Gastrocnemius medialis (tissue), 4 donors: ENCODE data around the gene KCNQ2. TPM values are rescaled to one million over a fixed set of nuclear protein-coding genes. Genes with fewer than 3 reads are reported as not detected.

Experiments
- ATAC-seq, 2 donors: fragments of 150-250 bp; one replicate each; pipeline ENCODE4 v1.9.1; 2016
- DNase-seq, 2 donors: peaks; one replicate each; pipeline ENCODE4 v3.0.0-alpha.2; 2019
- H3K27ac ChIP-seq, 4 donors: fragments of 200-600 bp; sonication (generic); 1 replicate in 1 of 4; 2 replicates in 3 of 4; pipeline ENCODE4 v1.5.1; 2016 to 2018; ENCODE audit warnings: mild to moderate bottlenecking in 2 of 4, moderate library complexity in 1 of 4
- H3K27me3 ChIP-seq, 3 donors: fragments of 200-600 bp; sonication (generic) in 2 of 3; 1 replicate in 1 of 3; 2 replicates in 2 of 3; pipeline versions ENCODE4 v1.5.1 to v1.6.0; 2016 to 2019; ENCODE audit warnings: mild to moderate bottlenecking in 1 of 3, moderate library complexity in 1 of 3
- H3K36me3 ChIP-seq, 2 donors: fragments of 200-600 bp; sonication (generic) in 1 of 2; one replicate each; pipeline ENCODE4 v1.5.1; 2017 to 2018
- H3K4me1 ChIP-seq, 2 donors: fragments of 200-600 bp; sonication (generic) in 1 of 2; one replicate each; pipeline ENCODE4 v1.5.1; 2016 to 2017; ENCODE audit warnings: mild to moderate bottlenecking in 2 of 2
- H3K4me3 ChIP-seq, 4 donors: fragments of 200-600 bp; sonication (generic) in 3 of 4; 1 replicate in 1 of 4; 2 replicates in 3 of 4; pipeline ENCODE4 v1.5.1; 2016 to 2019; ENCODE audit warnings: mild to moderate bottlenecking in 2 of 4
- H3K9me3 ChIP-seq, 3 donors: fragments of 200-600 bp; sonication (generic) in 2 of 3; 1 replicate in 1 of 3; 2 replicates in 2 of 3; pipeline ENCODE4 v1.5.1; 2016 to 2019
- CTCF ChIP-seq, 5 experiments: fragments of 450-650 bp in 3 of 5; fragments of 200-600 bp in 2 of 5; sonication (generic) in 2 of 5; IDR thresholded peaks in 4 of 5; conservative IDR thresholded peaks in 1 of 5; 1 replicate in 4 of 5; 2 replicates in 1 of 5; pipeline ENCODE4 v1.5.1; 2016 to 2019; ENCODE audit warnings: antibody characterized with exemption in 5 of 5, mild to moderate bottlenecking in 3 of 5, moderate library complexity in 3 of 5
- POLR2A ChIP-seq, 2 donors: fragments of 450-650 bp; IDR thresholded peaks; one replicate each; pipeline ENCODE4 v1.6.1; 2017; ENCODE audit warnings: antibody characterized with exemption in 2 of 2, mild to moderate bottlenecking in 2 of 2, moderate library complexity in 2 of 2
- in situ Hi-C, 4 donors: fragments of 200-750 bp; cut with MboI; loops; one replicate each; pipeline versions ENCODE4 v1.15.0 to v1.8.0; 2017; ENCODE audit warnings: low sequenced_read_pairs in 4 of 4
- intact Hi-C: fragments of 100-400 bp; cut with DNase I; formaldehyde crosslinking; loops from one replicate; pipeline ENCODE4 v1.15.1; 2023; ENCODE audit warnings: low total_unique reads
- total RNA-seq, 4 donors: library from RNA; depleted of rRNA; stranded (reverse); fragments of >200 nt; gene quantifications; one replicate each; pipeline versions ENCODE4 v1.1.0 to v1.2.3, GENCODE V29; 2016

KCNQ2 gene
- total RNA-seq, 4 donors from 2014 or later, result not detected

- no peaks in the 10 kb centered on the region for H3K36me3 ChIP-seq
- ATAC-seq (no peak), DNase-seq (no peak)
- no peaks in the 10 kb centered on the region for H3K4me1 ChIP-seq
- TF ChIP-seq POLR2A (IDR thresholded peaks at IDR 0.05), result no peak
- TF ChIP-seq CTCF (IDR thresholded peaks at IDR 0.05 in 4 of 5, conservative IDR thresholded peaks at IDR 0.05 in 1 of 5), result no peak
- H3K9me3 ChIP-seq, result no peaks in the 10 kb centered on the region
- intact Hi-C loops (no loop called here), in situ Hi-C loops (no loop called here)
- peaks cover 59 to 75% (median 65%) of the 10 kb centered on the region in 3 donors for H3K27me3 ChIP-seq
- H3K4me3 ChIP-seq, result no peak overlapping the region
- no peak overlapping the region for H3K27ac ChIP-seq
Measured at GRCh38 chr20:63449796-63450730, 22.4 kb downstream of the KCNQ2 start.

GRCh38 chr20:63449025-63449424 is 23.4 kb downstream of the KCNQ2 start:
- DNase-seq (no peak), ATAC-seq (no peak)
- Histone ChIP-seq H3K4me3 (no peak overlapping the region), H3K9me3 (no peaks in the 10 kb centered on the region), H3K36me3 (no peaks in the 10 kb centered on the region), H3K27me3 (peaks cover 49 to 65% (median 55%) of the 10 kb centered on the region in 3 donors), H3K27ac (no peak overlapping the region), H3K4me1 (no peaks in the 10 kb centered on the region)
- intact Hi-C loops, result no loop called here
- in situ Hi-C loops, result no loop called here
- no peak for TF ChIP-seq POLR2A (IDR thresholded peaks at IDR 0.05)
- no peak for TF ChIP-seq CTCF (IDR thresholded peaks at IDR 0.05 in 4 of 5, conservative IDR thresholded peaks at IDR 0.05 in 1 of 5)

DNA sequence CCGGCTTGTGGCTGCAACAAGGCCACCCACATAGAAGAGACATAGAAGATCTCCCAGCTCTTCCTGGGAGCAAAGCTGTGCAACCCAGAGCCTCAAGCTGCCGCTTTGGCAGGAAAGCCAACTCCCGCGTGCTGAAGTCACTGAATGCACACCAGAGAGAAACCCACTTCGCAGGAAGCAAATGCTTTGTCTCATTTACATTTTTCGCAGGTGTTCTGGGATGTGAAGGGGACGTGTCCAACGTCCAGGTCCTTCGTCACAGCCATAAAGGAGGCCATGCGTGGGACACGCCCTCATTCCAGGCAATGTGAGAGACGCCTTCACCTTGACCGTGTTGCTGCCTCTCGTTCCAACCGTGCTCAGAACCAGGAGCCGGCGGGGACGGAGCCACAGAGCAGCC is 24.4 kb downstream of the KCNQ2 start:
- in situ Hi-C loops, result no loop called here
- TF ChIP-seq CTCF (IDR thresholded peaks at IDR 0.05 in 4 of 5, conservative IDR thresholded peaks at IDR 0.05 in 1 of 5) (no peak), POLR2A (IDR thresholded peaks at IDR 0.05) (no peak)
- Histone ChIP-seq H3K4me3 (no peak overlapping the region), H3K36me3 (no peaks in the 10 kb centered on the region), H3K4me1 (no peaks in the 10 kb centered on the region), H3K27me3 (peaks cover 39 to 55% (median 45%) of the 10 kb centered on the region in 3 donors), H3K27ac (no peak overlapping the region), H3K9me3 (no peaks in the 10 kb centered on the region)
- DNase-seq (no peak), ATAC-seq (no peak)
- intact Hi-C loops, result no loop called here

DNA sequence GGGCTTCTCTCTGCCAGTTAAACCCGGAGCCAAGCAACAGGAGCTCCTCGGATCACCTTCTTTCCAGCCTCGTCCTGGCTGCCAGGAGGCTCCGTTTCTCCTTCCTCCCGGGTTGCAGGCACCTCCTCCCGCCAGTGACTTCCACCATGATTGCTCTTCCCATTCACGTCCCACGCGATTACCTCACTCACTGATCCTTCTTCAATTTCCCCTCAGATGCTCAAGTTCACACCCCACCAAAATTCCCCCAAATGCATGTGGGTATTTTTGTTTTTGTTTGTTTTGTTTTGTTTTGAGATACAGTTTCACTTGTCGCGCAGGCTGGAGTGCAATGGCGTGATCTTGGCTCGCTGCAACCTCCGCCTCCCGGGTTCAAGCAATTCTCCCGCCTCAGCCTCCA is 25.1 kb downstream of the KCNQ2 start:
- Histone ChIP-seq H3K36me3 (no peaks in the 10 kb centered on the region), H3K4me1 (no peaks in the 10 kb centered on the region), H3K4me3 (no peak overlapping the region), H3K27ac (no peak overlapping the region), H3K9me3 (no peaks in the 10 kb centered on the region), H3K27me3 (peaks cover 36 to 48% (median 38%) of the 10 kb centered on the region in 3 donors)
- DNase-seq (no peak), ATAC-seq (no peak)
- TF ChIP-seq CTCF (IDR thresholded peaks at IDR 0.05 in 4 of 5, conservative IDR thresholded peaks at IDR 0.05 in 1 of 5) (no peak), POLR2A (IDR thresholded peaks at IDR 0.05) (no peak)
- in situ Hi-C loops (no loop called here), intact Hi-C loops (no loop called here)
